ENCODE data around the gene G0S2. TPM values are rescaled to one million over a fixed set of nuclear protein-coding genes. Genes with fewer than 3 reads are reported as not detected.

The G0S2 gene
- total RNA-seq, 1 donor from 2014 or later, result 0.79 TPM

DNA sequence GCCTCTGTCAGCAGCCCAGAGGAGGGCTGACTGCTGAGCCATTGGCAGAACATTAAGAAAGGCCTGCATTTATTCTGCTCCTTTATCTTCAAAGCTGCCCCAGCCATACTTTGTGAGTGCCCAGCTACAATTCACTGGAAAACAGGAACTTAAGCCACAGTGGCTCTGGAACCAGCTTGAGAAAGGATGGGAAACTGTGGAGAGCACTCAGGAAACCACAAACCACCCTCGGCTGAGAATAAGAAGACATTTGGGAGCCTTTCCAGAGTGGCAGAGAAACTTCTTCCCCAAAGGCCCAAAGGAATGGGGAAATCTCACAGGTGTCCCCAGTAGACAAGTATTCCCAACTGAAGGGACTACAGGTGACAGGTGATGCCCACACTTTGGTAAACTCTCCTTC, 24.8 kb upstream of the G0S2 start:
- Mint-ChIP-seq H3K9me3 (ENCODE audit: low read depth) (no peaks in the 10 kb centered on the region), H3K36me3 (ENCODE audit: insufficient read depth) (peaks cover 1% of the 10 kb centered on the region), H3K4me3 (ENCODE audit: low read depth) (no peak overlapping the region), H3K27me3 (peaks cover 6% of the 10 kb centered on the region), H3K27ac (no peak overlapping the region), H3K4me1 (ENCODE audit: low read depth) (peaks cover 44% of the 10 kb centered on the region)
- TF ChIP-seq, protein P1, sequence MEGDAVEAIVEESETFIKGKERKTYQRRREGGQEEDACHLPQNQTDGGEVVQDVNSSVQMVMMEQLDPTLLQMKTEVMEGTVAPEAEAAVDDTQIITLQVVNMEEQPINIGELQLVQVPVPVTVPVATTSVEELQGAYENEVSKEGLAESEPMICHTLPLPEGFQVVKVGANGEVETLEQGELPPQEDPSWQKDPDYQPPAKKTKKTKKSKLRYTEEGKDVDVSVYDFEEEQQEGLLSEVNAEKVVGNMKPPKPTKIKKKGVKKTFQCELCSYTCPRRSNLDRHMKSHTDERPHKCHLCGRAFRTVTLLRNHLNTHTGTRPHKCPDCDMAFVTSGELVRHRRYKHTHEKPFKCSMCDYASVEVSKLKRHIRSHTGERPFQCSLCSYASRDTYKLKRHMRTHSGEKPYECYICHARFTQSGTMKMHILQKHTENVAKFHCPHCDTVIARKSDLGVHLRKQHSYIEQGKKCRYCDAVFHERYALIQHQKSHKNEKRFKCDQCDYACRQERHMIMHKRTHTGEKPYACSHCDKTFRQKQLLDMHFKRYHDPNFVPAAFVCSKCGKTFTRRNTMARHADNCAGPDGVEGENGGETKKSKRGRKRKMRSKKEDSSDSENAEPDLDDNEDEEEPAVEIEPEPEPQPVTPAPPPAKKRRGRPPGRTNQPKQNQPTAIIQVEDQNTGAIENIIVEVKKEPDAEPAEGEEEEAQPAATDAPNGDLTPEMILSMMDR (IDR thresholded peaks at IDR 0.05; ENCODE audit: unreplicated experiment), result no peak
- DNase-seq (ENCODE audit: low spot score, unreplicated experiment), result no peak

DNA sequence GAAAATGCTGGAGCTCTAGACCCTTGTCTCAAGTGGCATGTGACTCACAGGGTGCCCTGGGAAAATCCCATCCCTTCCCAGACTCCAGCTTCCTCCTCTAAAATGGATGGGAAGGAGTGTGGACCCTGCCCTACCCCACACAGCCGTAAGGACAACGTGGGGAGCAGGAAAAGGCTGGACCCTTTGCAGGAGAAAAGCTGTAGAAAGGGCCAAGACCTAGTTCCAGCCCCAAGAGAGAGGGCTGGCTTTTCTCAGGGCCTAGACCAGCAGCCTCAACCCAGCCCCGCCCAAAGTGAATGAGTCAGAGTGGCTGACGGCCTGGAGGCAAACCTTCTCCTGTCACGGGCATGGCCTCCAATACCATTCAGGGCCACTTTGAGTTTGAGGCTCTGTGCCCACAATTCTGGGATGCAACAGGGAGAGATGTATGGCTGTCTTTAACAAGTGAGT, 24.0 kb upstream of the G0S2 start:
- Mint-ChIP-seq H3K27ac (peak overlapping the region; percentile 37), H3K27me3 (peaks cover 6% of the 10 kb centered on the region), H3K4me3 (ENCODE audit: low read depth) (no peak overlapping the region), H3K4me1 (ENCODE audit: low read depth) (peaks cover 42% of the 10 kb centered on the region), H3K36me3 (ENCODE audit: insufficient read depth) (peaks cover 1% of the 10 kb centered on the region), H3K9me3 (ENCODE audit: low read depth) (no peaks in the 10 kb centered on the region)
- TF ChIP-seq, protein P1 (IDR thresholded peaks at IDR 0.05; ENCODE audit: unreplicated experiment), result no peak
- DNase-seq (ENCODE audit: low spot score, unreplicated experiment), result no peak

DNA sequence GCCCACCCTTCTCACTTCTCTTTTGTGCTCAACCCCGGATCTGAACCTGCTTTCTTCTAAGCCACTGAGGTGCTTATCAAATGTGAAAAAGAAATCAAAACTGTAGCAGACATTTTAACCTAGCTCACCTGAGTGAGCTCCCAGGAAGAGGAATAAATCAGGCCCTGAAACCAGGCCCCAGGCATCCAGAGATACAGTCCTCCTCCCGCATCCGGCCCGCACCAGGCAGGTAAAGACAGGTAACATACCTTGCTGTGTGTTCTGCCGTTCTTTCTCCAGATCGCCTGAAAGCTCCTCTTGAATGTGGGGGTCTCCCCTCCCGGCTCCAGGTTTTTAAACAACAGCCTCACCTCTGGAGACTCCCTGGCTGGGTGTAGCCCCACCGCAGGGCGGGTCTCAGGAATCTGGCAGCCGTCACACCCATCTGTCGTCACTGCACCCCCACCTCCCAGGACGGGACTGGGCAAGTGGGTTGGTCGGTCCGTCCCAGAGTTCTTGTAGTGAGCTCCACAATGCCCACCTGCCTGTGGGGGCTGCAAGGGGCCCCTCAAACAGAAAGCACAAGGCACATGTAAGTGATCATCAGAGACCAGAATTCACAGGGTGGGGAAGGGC, 23.0 kb upstream of the G0S2 start, which contains the start of gene LAMB3:
LAMB3 (minus strand) TSS at position 305 of the 615 bp plus-strand sequence. CDS start 1,481 bp downstream, outside the sequence.
- H3K4me3 Mint-ChIP-seq (ENCODE audit: low read depth), result peak within 1 kb of the TSS; percentile 54
- TF ChIP-seq, protein P1 (IDR thresholded peaks at IDR 0.05; ENCODE audit: unreplicated experiment), result no peak
- DNase-seq (ENCODE audit: low spot score, unreplicated experiment), result no peak
- peaks cover 42% of the 10 kb centered on the region for H3K4me1 Mint-ChIP-seq (ENCODE audit: low read depth)
- H3K36me3 Mint-ChIP-seq (ENCODE audit: insufficient read depth), result no peaks in the 10 kb centered on the region
- no peaks in the 10 kb centered on the region for H3K9me3 Mint-ChIP-seq (ENCODE audit: low read depth)
- peak within 1 kb of the TSS; percentile 93 for H3K27ac Mint-ChIP-seq
- peaks cover 6% of the 10 kb centered on the region for H3K27me3 Mint-ChIP-seq

DNA sequence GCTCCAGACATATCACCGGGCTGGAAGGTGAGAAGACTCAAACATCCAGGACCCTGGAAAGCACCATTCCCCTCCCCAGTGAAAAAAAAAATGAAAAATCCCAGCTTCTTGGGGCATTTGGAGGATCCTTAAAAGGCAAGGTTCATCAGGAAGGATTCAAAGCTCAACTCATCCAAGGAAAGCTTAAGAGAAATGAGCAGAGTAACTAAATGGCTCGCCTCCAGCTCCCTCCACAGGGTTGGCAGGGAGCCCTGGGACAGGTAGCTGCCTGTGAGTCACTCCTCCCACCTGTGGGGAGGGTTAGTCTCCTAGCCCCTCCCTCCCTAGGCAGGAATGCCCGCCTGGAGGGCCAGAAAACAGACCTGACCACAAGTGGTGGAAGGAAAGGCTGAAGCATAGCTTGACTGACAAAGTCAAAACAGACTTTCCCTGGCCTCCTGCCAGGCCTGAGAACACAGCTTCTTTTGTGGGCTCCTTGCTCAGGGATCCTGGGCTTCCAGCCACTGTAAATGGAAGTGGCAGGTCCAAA, 22.3 kb upstream of the G0S2 start:
- TF ChIP-seq, protein P1 (IDR thresholded peaks at IDR 0.05; ENCODE audit: unreplicated experiment), result no peak
- Mint-ChIP-seq H3K9me3 (ENCODE audit: low read depth) (no peaks in the 10 kb centered on the region), H3K4me1 (ENCODE audit: low read depth) (peaks cover 42% of the 10 kb centered on the region), H3K36me3 (ENCODE audit: insufficient read depth) (no peaks in the 10 kb centered on the region), H3K4me3 (ENCODE audit: low read depth) (peak overlapping the region; percentile 31), H3K27ac (peak overlapping the region; percentile 93), H3K27me3 (peaks cover 5% of the 10 kb centered on the region)
- peak; percentile 23 for DNase-seq (ENCODE audit: low spot score, unreplicated experiment)

DNA sequence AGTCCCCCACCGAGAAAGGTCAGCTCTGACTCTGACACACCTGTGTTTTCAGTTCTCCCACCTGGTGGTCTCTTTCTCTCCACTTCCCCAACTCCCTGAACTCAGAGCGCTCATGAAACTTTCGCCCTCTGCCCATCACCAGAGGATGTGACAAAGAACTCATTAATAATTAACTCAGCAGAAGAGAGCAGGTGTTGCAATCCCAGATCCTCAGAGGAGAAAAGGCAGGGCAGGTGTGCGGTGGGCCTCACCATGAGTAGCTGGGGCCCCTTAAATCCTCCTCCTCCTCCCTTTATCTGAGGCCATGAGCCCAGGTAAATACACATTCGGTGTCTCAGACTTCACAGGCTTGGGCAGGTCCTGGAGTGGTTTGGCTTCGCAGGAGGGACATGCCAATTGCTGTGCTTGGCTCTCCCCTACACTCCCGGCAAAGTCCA, 21.3 kb upstream of the G0S2 start:
- no peaks in the 10 kb centered on the region for H3K9me3 Mint-ChIP-seq (ENCODE audit: low read depth)
- peaks cover 42% of the 10 kb centered on the region for H3K4me1 Mint-ChIP-seq (ENCODE audit: low read depth)
- peak overlapping the region; percentile 4 for H3K4me3 Mint-ChIP-seq (ENCODE audit: low read depth)
- H3K27ac Mint-ChIP-seq, result peak overlapping the region; percentile 93
- peaks cover 3% of the 10 kb centered on the region for H3K27me3 Mint-ChIP-seq
- TF ChIP-seq, protein P1 (IDR thresholded peaks at IDR 0.05; ENCODE audit: unreplicated experiment), result no peak
- peak; percentile 9 for DNase-seq (ENCODE audit: low spot score, unreplicated experiment)
- no peaks in the 10 kb centered on the region for H3K36me3 Mint-ChIP-seq (ENCODE audit: insufficient read depth)

All from progenitor cell of endocrine pancreas (in vitro differentiated cells).